Renal cortex interstitium (tissue), 11 donors: ENCODE results near the gene RBBP8. TPM values are rescaled to one million over a fixed set of nuclear protein-coding genes. Genes with fewer than 3 reads are reported as not detected.

Source experiments
- DNase-seq, 11 donors: peaks; one replicate each; pipeline ENCODE4 v3.0.0-alpha.2; 2013; ENCODE audit warnings: low read depth in 9 of 11, low spot score in 4 of 11; ENCODE audit errors: extremely low read depth in 1 of 11
- polyA plus RNA-seq, 3 donors: library from polyadenylated mRNA; unstranded; fragments of 120-200 nt; gene quantifications; one replicate each; pipeline ENCODE4 v1.2.1, GENCODE V29; 2013; ENCODE audit not compliant: insufficient read length in 3 of 3

The RBBP8 gene
- polyA plus RNA-seq, 3 donors, result 51.0 to 63.3 (median 51.8) TPM

DNA sequence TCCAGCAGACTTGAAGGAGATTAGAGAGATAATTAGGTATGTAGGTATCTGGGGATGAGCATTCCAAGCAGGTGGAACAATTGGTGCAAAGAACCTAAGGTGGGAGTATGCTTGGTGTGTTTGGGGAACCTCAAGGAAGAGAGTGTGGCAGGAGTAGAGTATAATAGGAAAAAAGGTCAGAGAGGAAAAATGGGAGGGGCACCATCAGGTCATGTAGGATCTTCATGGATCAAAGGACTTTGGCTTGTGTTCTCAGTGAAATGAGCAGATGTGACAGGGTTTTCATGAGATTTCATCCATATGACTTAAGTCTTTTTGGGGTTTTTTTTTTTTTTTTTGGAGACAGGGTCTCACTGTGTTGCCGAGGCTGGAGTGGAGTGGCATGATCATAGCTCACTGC is 47.3 kb downstream of the RBBP8 start:
- DNase-seq, result no peak

DNA sequence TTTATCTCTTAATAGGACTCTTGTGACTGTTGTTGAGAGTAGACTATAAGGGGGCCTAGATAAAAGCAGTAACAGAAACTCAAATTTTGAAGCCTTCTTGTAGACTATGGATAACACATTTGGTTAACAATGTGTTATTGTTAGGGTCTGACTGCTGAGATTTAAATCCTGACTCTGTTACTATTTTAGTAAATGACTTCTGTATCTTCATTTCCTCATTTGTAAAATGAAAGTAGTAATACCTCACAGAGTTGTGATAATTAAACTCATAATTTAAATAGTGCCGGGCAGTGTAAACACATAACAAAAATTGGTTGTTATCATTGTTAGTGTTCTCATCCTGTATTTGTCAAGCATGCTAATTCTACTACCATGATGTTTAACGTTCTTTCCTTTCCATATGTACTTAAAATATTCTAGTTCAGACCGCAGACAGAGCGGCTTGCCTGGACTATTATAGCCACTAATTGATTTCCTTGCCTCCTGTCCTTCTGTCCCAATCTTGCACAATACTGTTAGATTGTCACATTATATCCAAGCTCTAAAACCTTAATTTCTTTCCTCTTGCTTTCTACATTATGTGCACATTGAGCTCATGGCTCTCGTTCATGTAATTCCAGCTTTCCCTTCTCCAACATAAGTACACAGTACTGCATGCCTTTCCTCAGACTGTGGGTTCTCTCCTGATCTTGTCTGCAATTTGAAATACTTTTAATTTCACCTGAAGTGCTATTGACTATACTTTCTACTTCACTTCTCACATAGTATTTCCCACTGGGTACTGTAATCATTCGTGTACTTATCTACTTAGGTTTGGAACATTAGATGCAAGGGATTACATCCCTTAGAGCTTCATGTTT is 48.4 kb downstream of the RBBP8 start:
- DNase-seq, result no peak

GRCh38 chr18:22983175-22983574 is 50.0 kb downstream of the RBBP8 start:
- DNase-seq, result peak in 4 of 11 donors; percentile 10 to 35 (median 16)

DNA sequence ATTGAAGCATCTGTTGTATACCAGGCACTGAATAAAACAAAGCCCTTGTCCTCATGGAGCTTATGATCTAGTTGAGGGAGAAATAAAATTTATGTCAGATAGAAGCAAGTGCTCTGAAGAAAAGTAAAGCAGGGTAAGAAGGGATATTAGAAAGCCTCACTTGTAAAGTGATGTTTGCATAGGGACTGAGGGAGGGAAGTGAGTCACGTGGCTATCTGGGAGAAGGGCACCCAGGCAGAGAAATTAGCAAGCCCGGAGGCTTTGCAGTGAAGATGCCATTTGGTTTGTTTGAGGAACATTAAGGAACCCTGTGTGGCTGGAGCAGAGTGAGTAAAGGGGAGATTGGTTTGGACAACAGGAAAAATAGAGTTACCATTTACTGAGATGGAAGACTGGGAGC is 52.1 kb downstream of the RBBP8 start:
- no peak for DNase-seq

DNA sequence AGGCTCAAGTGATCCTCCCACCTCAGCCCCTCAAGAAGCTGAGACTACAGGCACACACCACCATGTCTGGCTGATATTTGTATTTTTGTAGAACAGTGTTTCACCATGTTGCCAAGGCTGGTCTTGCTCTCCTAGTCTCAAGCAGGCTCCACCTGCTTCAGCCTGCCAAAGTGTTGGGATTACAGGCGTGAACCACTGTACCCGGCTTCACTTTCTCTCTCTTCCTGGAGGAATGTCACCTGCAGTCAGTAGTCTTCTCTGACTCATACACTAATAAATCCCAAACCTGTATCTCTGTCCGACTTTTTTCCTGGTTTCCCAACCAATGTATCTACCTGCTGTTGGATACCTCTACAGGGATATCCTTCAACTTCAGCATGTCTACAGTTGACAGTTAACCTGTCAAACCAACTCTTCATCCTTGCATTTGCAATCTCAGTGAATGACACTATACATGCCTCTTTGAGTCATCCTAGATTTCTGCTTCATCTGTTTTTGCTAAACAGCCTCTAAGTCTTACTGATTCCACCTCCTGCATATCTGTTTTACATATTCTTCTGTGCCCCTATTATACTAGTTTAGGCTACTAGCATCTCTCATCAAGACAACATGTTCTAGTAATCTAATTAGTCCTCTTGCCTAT is 54.5 kb downstream of the RBBP8 start:
- DNase-seq, result no peak

DNA sequence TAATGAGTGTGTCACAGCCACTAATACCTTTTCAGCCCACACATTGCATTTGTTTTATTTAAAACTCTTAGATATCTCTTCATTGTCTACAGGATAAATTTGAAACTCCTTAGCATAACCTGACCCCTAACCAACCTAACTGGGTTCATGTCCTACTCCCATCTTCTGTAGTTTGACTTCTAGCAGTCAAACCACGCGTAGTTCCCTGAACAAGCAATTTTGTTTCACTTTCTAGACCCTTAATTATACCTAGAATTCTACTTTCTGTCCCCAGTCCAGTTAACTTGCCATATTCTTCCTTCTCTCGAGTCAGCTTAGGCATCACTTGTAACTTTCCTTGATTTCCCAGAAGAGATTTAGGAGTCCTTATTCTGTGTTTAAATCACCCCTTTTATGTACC is 55.1 kb downstream of the RBBP8 start:
- no peak for DNase-seq

DNA sequence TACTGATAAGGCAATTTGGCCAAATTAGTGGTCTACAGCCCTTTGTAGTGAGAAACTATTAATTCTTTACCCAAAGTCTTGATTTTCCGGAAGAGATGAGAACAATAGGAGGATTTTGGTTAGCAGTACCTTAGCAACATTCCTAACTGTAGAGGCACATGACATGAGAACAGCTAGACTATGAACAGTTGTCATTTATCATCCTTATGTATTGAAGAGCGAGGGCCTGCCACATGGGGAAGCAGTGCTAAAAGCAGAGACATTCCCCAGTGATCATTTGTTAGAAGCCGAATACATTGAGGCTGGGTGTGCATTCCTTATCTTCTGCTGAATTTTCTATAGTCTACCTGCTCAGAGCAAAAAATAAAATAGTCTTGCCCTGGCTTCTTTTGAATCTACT is 65.2 kb downstream of the RBBP8 start:
- no peak for DNase-seq

DNA sequence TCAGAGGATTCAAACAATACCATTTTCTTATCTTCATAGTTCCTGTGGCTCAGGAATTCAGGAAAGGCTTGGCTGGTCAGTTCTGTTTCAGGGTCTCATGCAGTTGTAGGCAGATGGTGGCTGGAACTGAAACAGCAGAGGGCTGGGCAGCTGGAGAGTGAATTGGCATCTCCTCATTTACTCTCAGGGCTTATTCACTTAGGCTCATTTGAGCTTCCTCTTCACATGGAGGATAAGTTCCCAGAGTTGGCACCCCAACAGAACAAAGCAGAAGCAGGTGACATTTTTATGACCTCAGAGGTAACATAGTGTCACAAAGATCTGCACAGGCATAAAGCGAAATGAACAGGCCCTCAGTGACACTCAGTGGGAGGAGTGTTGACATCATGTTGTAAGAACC is 66.1 kb downstream of the RBBP8 start:
- DNase-seq, result no peak

- no peak for DNase-seq
Measured at GRCh38 chr18:22999647-23000046, 66.5 kb downstream of the RBBP8 start.

GRCh38 chr18:23003289-23003688 is 70.2 kb downstream of the RBBP8 start:
- DNase-seq, result no peak

DNA sequence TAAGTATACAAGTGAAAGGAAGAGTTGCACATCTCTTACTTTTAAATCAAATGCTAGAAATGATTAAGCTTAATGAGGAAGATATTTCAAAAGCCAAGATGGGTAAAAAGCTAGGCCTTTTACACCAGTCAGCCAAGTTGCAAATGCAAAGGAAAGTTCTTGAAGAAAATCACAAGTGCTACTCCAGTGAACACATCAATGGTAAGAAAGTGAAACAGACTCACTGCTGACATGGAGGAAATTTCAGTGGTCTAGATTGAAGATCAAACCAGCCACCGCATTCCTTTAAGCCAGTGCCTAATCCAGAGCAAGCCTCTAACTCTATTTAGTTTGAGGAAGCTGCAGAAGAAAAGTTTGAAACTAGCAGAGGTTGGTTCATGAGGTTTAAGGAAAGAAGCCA is 79.1 kb downstream of the RBBP8 start:
- DNase-seq, result no peak

DNA sequence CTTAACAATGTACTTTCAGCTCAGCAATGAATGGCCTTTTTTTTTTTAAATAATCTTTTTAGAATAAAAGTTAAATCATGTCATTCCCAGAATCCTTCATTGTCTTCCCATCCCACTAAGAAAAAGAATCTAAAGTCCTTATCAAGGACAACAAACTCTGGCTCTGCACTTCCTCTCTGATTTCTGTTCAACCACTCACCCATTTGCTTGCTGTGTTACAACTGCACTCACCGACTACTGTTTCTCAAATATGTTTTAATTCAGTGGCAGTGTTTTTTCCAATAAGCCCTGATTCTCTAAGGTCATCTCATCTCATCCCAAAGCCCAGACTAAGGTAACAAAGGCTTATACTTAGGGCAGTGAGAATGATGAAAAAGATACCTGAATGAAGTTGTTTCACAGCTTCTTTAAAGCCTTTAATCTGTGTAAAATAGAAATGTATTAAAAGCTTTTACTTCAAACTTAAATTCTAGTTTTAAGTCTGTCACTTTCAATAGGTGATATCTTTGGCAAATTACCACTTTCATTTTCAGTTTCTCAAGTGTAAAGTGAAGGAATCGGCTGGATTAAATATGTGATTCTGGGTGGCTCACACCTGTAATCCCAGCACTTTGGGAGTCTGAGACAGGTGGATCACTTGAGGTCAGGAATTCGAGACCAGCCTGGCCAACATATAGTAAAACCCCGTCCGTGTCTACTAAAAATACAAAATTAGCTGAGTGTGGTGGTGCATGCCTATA is 87.6 kb downstream of the RBBP8 start:
- DNase-seq, result no peak

- no peak for DNase-seq
Measured at GRCh38 chr18:23021623-23022022, 88.5 kb downstream of the RBBP8 start.

GRCh38 chr18:23032030-23032582 is 99.0 kb downstream of the RBBP8 start:
- no peak for DNase-seq

DNA sequence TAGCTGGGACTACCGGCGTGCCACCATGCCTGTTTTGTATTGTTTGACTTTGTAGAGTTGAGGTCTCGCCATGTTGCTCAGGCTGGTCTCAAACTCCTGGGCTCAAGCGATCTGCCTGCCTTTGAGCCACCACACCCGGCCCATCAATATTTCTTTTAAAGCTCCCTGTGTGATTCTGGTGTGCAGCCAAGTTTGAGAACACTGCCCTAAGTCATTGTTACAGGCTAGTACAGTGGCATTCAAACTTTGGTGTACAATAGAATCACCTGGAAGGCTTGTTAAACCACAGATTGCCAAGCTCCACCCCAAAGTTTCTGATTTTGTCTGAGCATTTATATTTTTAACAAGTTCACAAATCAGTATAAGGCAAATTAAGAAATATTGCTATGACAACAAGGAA is 99.9 kb downstream of the RBBP8 start:
- DNase-seq, result no peak

- DNase-seq, result peak in 1 of 11 donors; percentile 15
Measured at GRCh38 chr18:23036660-23037201, 103.6 kb downstream of the RBBP8 start.

GRCh38 chr18:23037646-23038045 is 104.5 kb downstream of the RBBP8 start:
- no peak for DNase-seq

DNA sequence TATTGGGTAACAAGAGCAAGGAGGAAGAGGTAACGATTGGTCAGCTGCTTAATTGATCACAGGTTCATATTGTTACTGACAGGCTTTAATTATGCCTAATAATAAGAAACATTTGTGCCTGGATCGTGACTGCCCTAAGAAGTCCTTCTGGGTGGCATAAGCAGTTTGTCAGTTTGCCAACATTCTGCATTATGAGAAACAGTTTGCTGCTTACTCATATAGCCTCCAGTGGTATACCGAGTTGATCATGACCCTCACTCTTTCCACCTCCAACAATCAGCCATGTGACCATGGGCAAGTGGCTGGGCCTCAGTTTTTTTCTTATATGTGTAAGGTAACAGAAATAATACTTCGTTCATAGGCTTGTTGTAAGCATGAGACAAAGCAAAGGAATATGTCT is 105.6 kb downstream of the RBBP8 start:
- no peak for DNase-seq

DNA sequence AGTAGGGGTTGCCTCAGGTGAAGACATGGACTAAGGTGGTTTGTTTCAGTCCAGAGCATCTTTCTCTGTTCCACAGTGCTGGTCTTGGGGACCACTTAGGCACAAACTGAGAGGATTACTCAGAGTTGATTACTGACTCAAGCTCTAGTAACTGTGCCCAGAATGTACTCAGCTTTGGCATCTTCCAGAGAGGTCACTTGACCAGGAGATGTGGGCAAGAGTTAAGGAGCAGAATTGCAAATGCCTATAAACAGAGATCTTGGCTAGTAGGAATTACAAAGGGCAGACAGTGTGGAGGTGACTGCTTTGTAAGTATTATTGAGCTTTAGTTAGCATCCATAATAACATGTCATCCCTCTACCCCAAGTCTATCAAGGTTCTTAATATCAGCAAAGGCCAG is 109.0 kb downstream of the RBBP8 start:
- no peak for DNase-seq
